GM18502 (cell line): ENCODE measurements around the gene SALL4.
"Not testable (repeated sequence)": the region's sequence is repeated elsewhere in the genome, so short reads cannot be mapped to it uniquely, and the experiment has no call there.

Experiments
- ATAC-seq: cut with Tn5 transposase; IDR thresholded peaks from one replicate; pipeline ENCODE4 v1.9.1; 2021; ENCODE audit warnings: mild to moderate bottlenecking; ENCODE audit not compliant: unreplicated experiment, poor library complexity

Gene SALL4

GRCh38 chr20:51767867-51768758, 34.2 kb downstream of the SALL4 start, which contains the start of gene ATP9A:
Gene ATP9A, minus strand, starts transcription at chr20:51768390. Its CDS starts 21 bp downstream, at chr20:51768369.
- no peak for ATAC-seq

- ATAC-seq: no peak
Observed at GRCh38 chr20:51766994-51767866, 35.1 kb downstream of the SALL4 start.

- not testable (repeated sequence) for ATAC-seq
Observed at GRCh38 chr20:51765381-51765780, 36.9 kb downstream of the SALL4 start.

GRCh38 chr20:51763965-51764602, 38.2 kb downstream of the SALL4 start:
- ATAC-seq: no peak

GRCh38 chr20:51760905-51761546, 41.3 kb downstream of the SALL4 start:
- no peak for ATAC-seq

- ATAC-seq: no peak
Observed at GRCh38 chr20:51759769-51760510, 42.4 kb downstream of the SALL4 start.

- ATAC-seq: no peak
Observed at GRCh38 chr20:51758978-51759544, 43.3 kb downstream of the SALL4 start.

GRCh38 chr20:51757226-51757625, 45.1 kb downstream of the SALL4 start:
- no peak for ATAC-seq

- peak; percentile 55 for ATAC-seq
Observed at GRCh38 chr20:51756653-51757052, 45.7 kb downstream of the SALL4 start.

GRCh38 chr20:51753220-51753619, 49.1 kb downstream of the SALL4 start:
- ATAC-seq: not testable (repeated sequence)

- no peak for ATAC-seq
Observed at GRCh38 chr20:51752343-51752951, 49.9 kb downstream of the SALL4 start.

GRCh38 chr20:51750770-51751388, 51.4 kb downstream of the SALL4 start:
- ATAC-seq: no peak

GRCh38 chr20:51750037-51750769, 52.1 kb downstream of the SALL4 start:
- no peak for ATAC-seq

GRCh38 chr20:51749674-51750036, 52.7 kb downstream of the SALL4 start:
- no peak for ATAC-seq

GRCh38 chr20:51747182-51747911, 55.0 kb downstream of the SALL4 start:
- ATAC-seq: no peak

- ATAC-seq: no peak
Observed at GRCh38 chr20:51745804-51746203, 56.5 kb downstream of the SALL4 start.

GRCh38 chr20:51740838-51741237, 61.5 kb downstream of the SALL4 start:
- ATAC-seq: no peak
